HG03432 (cell line): ENCODE results near the gene PDPN.

Experiments
- ATAC-seq: cut with Tn5 transposase; IDR thresholded peaks from one replicate; pipeline ENCODE4 v1.9.1; 2021; ENCODE audit warnings: mild to moderate bottlenecking, moderate library complexity; ENCODE audit not compliant: unreplicated experiment

The PDPN gene

GRCh38 chr1:13616234-13616633, 32.6 kb downstream of the PDPN start:
- ATAC-seq = no peak

- no peak for ATAC-seq
Measured at GRCh38 chr1:13617108-13617507, 33.5 kb downstream of the PDPN start.

- ATAC-seq = no peak
Measured at GRCh38 chr1:13617773-13618172, 34.1 kb downstream of the PDPN start.

- no peak for ATAC-seq
Measured at GRCh38 chr1:13618483-13618882, 34.9 kb downstream of the PDPN start.

- ATAC-seq = no peak
Measured at GRCh38 chr1:13619909-13620308, 36.3 kb downstream of the PDPN start.

GRCh38 chr1:13620825-13621224, 37.2 kb downstream of the PDPN start:
- ATAC-seq = no peak

GRCh38 chr1:13622446-13622845, 38.8 kb downstream of the PDPN start:
- ATAC-seq = no peak

GRCh38 chr1:13623021-13623637, 39.5 kb downstream of the PDPN start:
- no peak for ATAC-seq

- no peak for ATAC-seq
Measured at GRCh38 chr1:13624526-13624925, 40.9 kb downstream of the PDPN start.

GRCh38 chr1:13627127-13627526, 43.5 kb downstream of the PDPN start:
- ATAC-seq = no peak

GRCh38 chr1:13628218-13628617, 44.6 kb downstream of the PDPN start:
- ATAC-seq = no peak

- no peak for ATAC-seq
Measured at GRCh38 chr1:13628711-13629110, 45.1 kb downstream of the PDPN start.

- ATAC-seq = no peak
Measured at GRCh38 chr1:13642306-13643004, 58.8 kb downstream of the PDPN start.

- no peak for ATAC-seq
Measured at GRCh38 chr1:13643017-13643416, 59.4 kb downstream of the PDPN start.

- ATAC-seq = no peak
Measured at GRCh38 chr1:13646521-13646920, 62.9 kb downstream of the PDPN start.

GRCh38 chr1:13651279-13651678, 67.6 kb downstream of the PDPN start:
- ATAC-seq = no peak

- no peak for ATAC-seq
Measured at GRCh38 chr1:13652238-13652637, 68.6 kb downstream of the PDPN start.

- no peak for ATAC-seq
Measured at GRCh38 chr1:13661539-13661938, 77.9 kb downstream of the PDPN start.

GRCh38 chr1:13662493-13662892, 78.9 kb downstream of the PDPN start:
- no peak for ATAC-seq

GRCh38 chr1:13663969-13664368, 80.3 kb downstream of the PDPN start:
- ATAC-seq = no peak

GRCh38 chr1:13664451-13664850, 80.8 kb downstream of the PDPN start:
- no peak for ATAC-seq

GRCh38 chr1:13666317-13666716, 82.7 kb downstream of the PDPN start:
- no peak for ATAC-seq
